Endothelial cell of umbilical vein (primary cell): ENCODE measurements around the gene OR52E6. TPM values are rescaled to one million over a fixed set of nuclear protein-coding genes. Genes with fewer than 3 reads are reported as not detected.

Experiments used
- BruUV-seq: library from RNA; stranded (reverse); fragments of 400-500 nt; replicated peaks from 2 replicates; lab custom pipeline; 2021; lab: Mats Ljungman, UMichigan
- CTCF ChIA-PET: fragments of 300-600, 350-600 bp; sonication (Branson Sonifier 250); formaldehyde crosslinking; loops from one replicate; lab custom pipeline; 2021; ENCODE audit warnings: antibody characterized with exemption, inconsistent platforms; lab: Charles Lee
- POLR2A ChIA-PET: fragments of 300-600, 350-600 bp; sonication (Branson Sonifier 250); formaldehyde crosslinking; loops from one replicate; lab custom pipeline; 2021; ENCODE audit warnings: antibody characterized with exemption, inconsistent platforms; lab: Charles Lee
- DNase-seq: peaks from one replicate; pipeline ENCODE4 v3.0.0-alpha.2; 2011; ENCODE audit warnings: low read depth, low spot score
- FAIRE-seq: peaks from 2 replicates; lab custom pipeline; 2011; peaks lifted over from hg19 to GRCh38; lab: Jason Lieb, UNC
- H2AFZ ChIP-seq: 2 replicates; pipeline ENCODE4 v1.6.0; 2012; ENCODE audit warnings: low read depth, low read length, control low read depth, inconsistent platforms
- H3K27ac ChIP-seq: 2 replicates; pipeline ENCODE4 v1.5.1; 2011; ENCODE audit warnings: low read depth, mild to moderate bottlenecking, control low read depth, low read length, moderate library complexity; ENCODE audit not compliant: insufficient read depth
- H3K27me3 ChIP-seq, 2 experiments: 2 replicates each; pipeline versions ENCODE4 v1.6.0 to v1.6.1; 2011; ENCODE audit warnings: low read length in 2 of 2, mixed read lengths in 1 of 2; ENCODE audit not compliant: control insufficient read depth in 2 of 2, insufficient read depth in 2 of 2
- H3K36me3 ChIP-seq, 2 experiments: 2 replicates in 1 of 2; 3 replicates in 1 of 2; pipeline ENCODE4 v1.5.1; 2011; ENCODE audit warnings: low read length in 2 of 2, mild to moderate bottlenecking in 1 of 2, moderate library complexity in 1 of 2; ENCODE audit not compliant: control insufficient read depth in 2 of 2, insufficient read depth in 2 of 2; ENCODE audit errors: extremely low read depth in 1 of 2
- H3K4me1 ChIP-seq: 3 replicates; pipeline ENCODE4 v1.5.1; 2011; ENCODE audit warnings: mild to moderate bottlenecking, low read length; ENCODE audit not compliant: control insufficient read depth, insufficient read depth; ENCODE audit errors: extremely low read depth
- H3K4me2 ChIP-seq: 2 replicates; pipeline ENCODE4 v1.6.1; 2011; ENCODE audit warnings: low read length, control low read depth, mixed read lengths; ENCODE audit not compliant: insufficient read depth
- H3K4me3 ChIP-seq, 3 experiments: fragments of 200-600 bp in 1 of 3; sonication (generic), shearing (Covaris generic) in 1 of 3; replicated peaks in 1 of 3; 2 replicates each; pipeline ENCODE4 v1.5.1; 2011 to 2016; ENCODE audit warnings: control low read depth in 3 of 3, low read length in 3 of 3, mild to moderate bottlenecking in 2 of 3, inconsistent platforms in 1 of 3, low read depth in 1 of 3, moderate library complexity in 1 of 3; ENCODE audit not compliant: insufficient read depth in 1 of 3
- H3K79me2 ChIP-seq: 2 replicates; pipeline ENCODE4 v1.6.0; 2012; ENCODE audit warnings: low read length, inconsistent platforms; ENCODE audit not compliant: control insufficient read depth, insufficient read depth
- H3K9ac ChIP-seq: replicated peaks from 2 replicates; pipeline ENCODE3; 2011; ENCODE audit warnings: low read length, control low read depth; ENCODE audit not compliant: insufficient read depth; ENCODE audit errors: extremely low read depth
- H3K9me1 ChIP-seq: replicated peaks from 3 replicates; pipeline ENCODE4 v1.6.0; 2011; ENCODE audit warnings: mild to moderate bottlenecking, low read length; ENCODE audit not compliant: control insufficient read depth, insufficient read depth; ENCODE audit errors: extremely low read depth
- H3K9me3 ChIP-seq: replicated peaks from 2 replicates; pipeline ENCODE4 v1.5.1; 2012; ENCODE audit warnings: low read length, inconsistent platforms; ENCODE audit not compliant: control insufficient read depth, insufficient read depth
- H4K20me1 ChIP-seq: replicated peaks from 2 replicates; pipeline ENCODE3; 2011; ENCODE audit warnings: mild to moderate bottlenecking, low read length; ENCODE audit not compliant: control insufficient read depth, insufficient read depth; ENCODE audit errors: extremely low read depth
- EZH2 ChIP-seq: IDR thresholded peaks from 2 replicates; pipeline ENCODE4 v1.6.1; 2012; ENCODE audit warnings: borderline replicate concordance, low read depth, mild to moderate bottlenecking, moderate library complexity, low read length, inconsistent platforms; ENCODE audit not compliant: severe bottlenecking
- FOS ChIP-seq: IDR thresholded peaks from 2 replicates; pipeline ENCODE4 v1.6.1; 2011; ENCODE audit warnings: mild to moderate bottlenecking, low read length, moderate library complexity, borderline replicate concordance; ENCODE audit not compliant: insufficient read depth
- GATA2 ChIP-seq: IDR thresholded peaks from 2 replicates; pipeline ENCODE4 v1.7.0; 2011; ENCODE audit warnings: low read depth, mild to moderate bottlenecking, moderate library complexity, mixed read lengths, low read length; ENCODE audit not compliant: insufficient read length, insufficient read depth
- JUN ChIP-seq: IDR thresholded peaks from 2 replicates; pipeline ENCODE4 v1.6.1; 2011; ENCODE audit warnings: borderline replicate concordance, low read depth; ENCODE audit not compliant: insufficient read length, insufficient read depth
- MYC ChIP-seq: IDR thresholded peaks from one replicate; pipeline ENCODE4 v1.6.1; 2011; ENCODE audit warnings: mild to moderate bottlenecking, low read depth, low read length
- POLR2A ChIP-seq: IDR thresholded peaks from 2 replicates; pipeline ENCODE4 v1.6.1; 2012; ENCODE audit warnings: low read depth, mild to moderate bottlenecking, control low read depth, low read length
- POLR2AphosphoS5 ChIP-seq: IDR thresholded peaks from 2 replicates; pipeline ENCODE4 v1.6.1; 2012; ENCODE audit warnings: low read depth, mild to moderate bottlenecking, control low read depth, low read length, moderate library complexity; ENCODE audit not compliant: insufficient read depth
- dilution Hi-C: fragments of 300-500 bp; cut with MboI; formaldehyde crosslinking; loops from one replicate; pipeline ENCODE4 v1.15.0; 2019; ENCODE audit warnings: low sequenced_read_pairs; ENCODE audit not compliant: extremely low pct_ligation_motif_present
- intact Hi-C: fragments of 100-400 bp; cut with micrococcal nuclease; formaldehyde crosslinking; loops from one replicate; pipeline ENCODE4 v1.10.0; 2022
- polyA plus RNA-seq, 4 experiments: library from polyadenylated mRNA; depleted of rRNA in 3 of 4; stranded (reverse) in 3 of 4; unstranded in 1 of 4; fragments of >200 nt; gene quantifications; 2 replicates each; pipeline versions ENCODE4 v1.2.1 to v1.2.3, GENCODE V29; 2011 to 2012; ENCODE audit warnings: missing spikeins in 1 of 4
- total RNA-seq: library from RNA; stranded (reverse); gene quantifications from 2 replicates; pipeline ENCODE4 v1.2.3, GENCODE V29; 2021
- TF ChIP-seq, protein P1 (sequence below): IDR thresholded peaks from 2 replicates; pipeline ENCODE4 v1.6.1; 2011; ENCODE audit not compliant: insufficient read depth, insufficient read length
- TF ChIP-seq, protein P2 (sequence below), 2 donors: IDR thresholded peaks; 1 replicate in 1 of 2; 2 replicates in 1 of 2; pipeline ENCODE4 v1.5.1; 2011; ENCODE audit warnings: low read length in 2 of 2, mild to moderate bottlenecking in 2 of 2, moderate library complexity in 2 of 2, control low read depth in 1 of 2, inconsistent platforms in 1 of 2, low read depth in 1 of 2; ENCODE audit not compliant: insufficient read depth in 1 of 2; ENCODE audit errors: extremely low read depth in 1 of 2

OR52E6 gene
- total and polyA plus RNA-seq, 2 donors (not counting 3 experiments of a cell fraction or from before 2014, with no cell fraction given), result not detected

DNA sequence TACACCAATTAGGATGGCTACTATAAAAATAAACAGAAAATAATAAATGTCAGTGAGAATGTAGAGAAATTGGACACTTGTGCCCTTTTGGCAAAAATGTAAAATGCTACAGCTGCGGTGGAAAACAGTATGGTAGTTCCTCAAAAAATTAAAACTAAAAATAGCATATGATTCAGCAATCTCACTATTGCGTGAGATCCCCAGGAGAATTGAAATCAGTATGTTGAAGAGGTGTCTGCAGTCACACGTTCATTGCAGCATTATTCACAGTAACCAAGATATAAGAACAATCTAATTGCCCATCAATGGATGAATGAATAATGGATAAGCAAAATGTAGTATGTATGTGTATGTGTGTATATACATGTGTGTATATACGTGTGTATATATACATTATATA is 26.2 kb downstream of the OR52E6 start:
- no peak overlapping the region for H3K9ac ChIP-seq
- no peak overlapping the region for H3K27ac ChIP-seq
- no peak overlapping the region for H2AFZ ChIP-seq
- H3K4me1 ChIP-seq, result no peaks in the 10 kb centered on the region
- no TSS peak for BruUV-seq
- no peaks in the 10 kb centered on the region for H3K9me3 ChIP-seq
- no peak overlapping the region for H3K4me3 ChIP-seq
- H3K9me1 ChIP-seq, result no peaks in the 10 kb centered on the region
- TF ChIP-seq JUN (no peak), EZH2 (no peak), MYC (no peak), GATA2 (no peak), POLR2AphosphoS5 (no peak), FOS (no peak), POLR2A (no peak)
- TF ChIP-seq, protein P1, sequence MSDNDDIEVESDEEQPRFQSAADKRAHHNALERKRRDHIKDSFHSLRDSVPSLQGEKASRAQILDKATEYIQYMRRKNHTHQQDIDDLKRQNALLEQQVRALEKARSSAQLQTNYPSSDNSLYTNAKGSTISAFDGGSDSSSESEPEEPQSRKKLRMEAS, result no peak
- TF ChIP-seq, protein P2, sequence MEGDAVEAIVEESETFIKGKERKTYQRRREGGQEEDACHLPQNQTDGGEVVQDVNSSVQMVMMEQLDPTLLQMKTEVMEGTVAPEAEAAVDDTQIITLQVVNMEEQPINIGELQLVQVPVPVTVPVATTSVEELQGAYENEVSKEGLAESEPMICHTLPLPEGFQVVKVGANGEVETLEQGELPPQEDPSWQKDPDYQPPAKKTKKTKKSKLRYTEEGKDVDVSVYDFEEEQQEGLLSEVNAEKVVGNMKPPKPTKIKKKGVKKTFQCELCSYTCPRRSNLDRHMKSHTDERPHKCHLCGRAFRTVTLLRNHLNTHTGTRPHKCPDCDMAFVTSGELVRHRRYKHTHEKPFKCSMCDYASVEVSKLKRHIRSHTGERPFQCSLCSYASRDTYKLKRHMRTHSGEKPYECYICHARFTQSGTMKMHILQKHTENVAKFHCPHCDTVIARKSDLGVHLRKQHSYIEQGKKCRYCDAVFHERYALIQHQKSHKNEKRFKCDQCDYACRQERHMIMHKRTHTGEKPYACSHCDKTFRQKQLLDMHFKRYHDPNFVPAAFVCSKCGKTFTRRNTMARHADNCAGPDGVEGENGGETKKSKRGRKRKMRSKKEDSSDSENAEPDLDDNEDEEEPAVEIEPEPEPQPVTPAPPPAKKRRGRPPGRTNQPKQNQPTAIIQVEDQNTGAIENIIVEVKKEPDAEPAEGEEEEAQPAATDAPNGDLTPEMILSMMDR (IDR thresholded peaks at IDR 0.05; ENCODE audit: extremely low read depth in 1 of 2, insufficient read depth in 1 of 2, low read depth in 1 of 2, low read length in 2 of 2), result no peak
- DNase-seq (no peak), FAIRE-seq (no peak)
- intact Hi-C loops (no loop called here), dilution Hi-C loops (no loop called here)
- no peaks in the 10 kb centered on the region for H3K36me3 ChIP-seq
- POLR2A ChIA-PET, result no interaction called here
- H4K20me1 ChIP-seq, result no peaks in the 10 kb centered on the region
- H3K79me2 ChIP-seq, result no peaks in the 10 kb centered on the region
- no peak overlapping the region for H3K4me2 ChIP-seq
- CTCF ChIA-PET, result interaction anchor here (1.3 kb wide), 1 partner anchor 75 kb away, joined by 3 read pairs; no protein-coding TSS in a partner anchor
- H3K27me3 ChIP-seq, result no peaks in the 10 kb centered on the region
